ENCODE measurements around the gene UBXN2A.

The UBXN2A gene

GRCh38 chr2:23939987-23940717 is at the start of gene UBXN2A:
Gene UBXN2A, plus strand, starts transcription at chr2:23940463. Its CDS starts 17,852 bp downstream, at chr2:23958315.
- peak; percentile 60 for DNase-seq

- DNase-seq: no peak
These were observed 40.1 kb upstream of the UBXN2A start for GRCh38 chr2:23900133-23900532.

- DNase-seq: no peak
These were observed 39.5 kb upstream of the UBXN2A start for GRCh38 chr2:23900541-23901322.

- no peak for DNase-seq
These were observed 38.1 kb upstream of the UBXN2A start for GRCh38 chr2:23901966-23902846.

- no peak for DNase-seq
These were observed 37.2 kb upstream of the UBXN2A start for GRCh38 chr2:23903034-23903433.

GRCh38 chr2:23904215-23904614 is 36.0 kb upstream of the UBXN2A start:
- no peak for DNase-seq

- DNase-seq: no peak
These were observed 35.6 kb upstream of the UBXN2A start for GRCh38 chr2:23904692-23905091.

- no peak for DNase-seq
These were observed 35.1 kb upstream of the UBXN2A start for GRCh38 chr2:23905155-23905554.

GRCh38 chr2:23912054-23912453 is 28.2 kb upstream of the UBXN2A start:
- DNase-seq: no peak

GRCh38 chr2:23915327-23915726 is 24.9 kb upstream of the UBXN2A start:
- DNase-seq: no peak

- DNase-seq: peak; percentile 27
These were observed 23.4 kb upstream of the UBXN2A start for GRCh38 chr2:23916727-23917405.

- DNase-seq: no peak
These were observed 21.3 kb upstream of the UBXN2A start for GRCh38 chr2:23918837-23919489.

GRCh38 chr2:23924589-23925359 is 15.5 kb upstream of the UBXN2A start:
- no peak for DNase-seq

- DNase-seq: peak; percentile 75
These were observed 14.5 kb upstream of the UBXN2A start for GRCh38 chr2:23925702-23926289.

GRCh38 chr2:23926290-23926749 is 13.9 kb upstream of the UBXN2A start:
- no peak for DNase-seq

- DNase-seq: peak; percentile 94
These were observed 13.3 kb upstream of the UBXN2A start, which contains the start of gene ATAD2B for GRCh38 chr2:23926750-23927571. Gene ATAD2B, minus strand, starts transcription at chr2:23927123. Its CDS starts 353 bp downstream, at chr2:23926770.

- no peak for DNase-seq
These were observed 6.0 kb upstream of the UBXN2A start for GRCh38 chr2:23934259-23934658.

- peak; percentile 39 for DNase-seq
These were observed 706 bp downstream of the UBXN2A start for GRCh38 chr2:23940718-23941620.

GRCh38 chr2:23941644-23942043 is 1.4 kb downstream of the UBXN2A start:
- DNase-seq: no peak
